WTC11 (cell line): Measurements from ENCODE around the gene UNC50.

Source experiments
- ZNF138 ChIP-seq: sonication (generic); formaldehyde crosslinking; conservative IDR thresholded peaks from 2 replicates; pipeline ENCODE4 v1.8.1; 2022; ENCODE audit warnings: mild to moderate bottlenecking, moderate library complexity, missing genetic modification reagents
- TF ChIP-seq, protein P1 (sequence below): sonication (generic); formaldehyde crosslinking; IDR thresholded peaks from 2 replicates; pipeline ENCODE4 v1.8.1; 2023; ENCODE audit warnings: mild to moderate bottlenecking, missing genetic modification reagents, moderate library complexity

GRCh38 chr2:98569915-98570314 is 38.5 kb upstream of the UNC50 start:
- no peak for TF ChIP-seq ZNF138 (CRISPR knock-in tag)
- TF ChIP-seq, protein P1, sequence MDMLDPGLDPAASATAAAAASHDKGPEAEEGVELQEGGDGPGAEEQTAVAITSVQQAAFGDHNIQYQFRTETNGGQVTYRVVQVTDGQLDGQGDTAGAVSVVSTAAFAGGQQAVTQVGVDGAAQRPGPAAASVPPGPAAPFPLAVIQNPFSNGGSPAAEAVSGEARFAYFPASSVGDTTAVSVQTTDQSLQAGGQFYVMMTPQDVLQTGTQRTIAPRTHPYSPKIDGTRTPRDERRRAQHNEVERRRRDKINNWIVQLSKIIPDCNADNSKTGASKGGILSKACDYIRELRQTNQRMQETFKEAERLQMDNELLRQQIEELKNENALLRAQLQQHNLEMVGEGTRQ (CRISPR knock-in tag): no peak
